ENCODE data around the gene TSPAN5. TPM values are rescaled to one million over a fixed set of nuclear protein-coding genes. Genes with fewer than 3 reads are reported as not detected.

The TSPAN5 gene
- total RNA-seq, 1 donor from 2014 or later = 1.7 TPM

DNA sequence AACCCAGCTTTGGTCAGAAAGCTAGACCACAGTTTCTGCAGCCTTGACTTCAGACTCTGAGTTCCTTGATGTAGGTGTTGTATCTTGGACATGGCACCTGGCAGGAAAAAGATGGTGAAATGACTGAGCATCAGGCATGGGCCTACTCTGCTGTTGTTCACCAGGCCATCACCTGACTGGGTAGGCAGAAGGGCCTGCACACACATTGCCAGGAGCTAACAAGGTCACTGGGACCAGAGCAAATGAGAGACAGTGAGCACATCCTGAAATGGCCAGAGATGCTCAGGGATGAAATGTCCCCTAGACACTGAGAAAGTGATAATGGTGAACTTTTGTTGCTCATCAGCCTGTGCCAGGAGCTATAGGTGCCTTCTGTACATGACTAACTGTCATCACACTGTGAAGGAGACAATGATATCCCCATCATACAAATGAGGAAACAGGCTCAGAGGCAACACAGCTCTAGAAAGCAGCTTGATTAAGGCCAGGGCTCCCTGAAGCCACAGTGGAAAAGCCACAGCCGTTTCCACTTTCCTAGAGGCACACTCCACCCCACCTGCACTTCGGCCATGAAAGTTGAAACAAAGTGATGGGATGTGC is 128.3 kb downstream of the TSPAN5 start:
- Histone ChIP-seq H3K4me1 (peaks cover 6% of the 10 kb centered on the region), H3K36me3 (no peaks in the 10 kb centered on the region), H3K27me3 (ENCODE audit: low read depth) (no peaks in the 10 kb centered on the region), H3K9me3 (replicated peaks) (no peaks in the 10 kb centered on the region), H3K27ac (replicated peaks) (no peak overlapping the region), H3K4me3 (no peak overlapping the region)
- TF ChIP-seq, protein P1, sequence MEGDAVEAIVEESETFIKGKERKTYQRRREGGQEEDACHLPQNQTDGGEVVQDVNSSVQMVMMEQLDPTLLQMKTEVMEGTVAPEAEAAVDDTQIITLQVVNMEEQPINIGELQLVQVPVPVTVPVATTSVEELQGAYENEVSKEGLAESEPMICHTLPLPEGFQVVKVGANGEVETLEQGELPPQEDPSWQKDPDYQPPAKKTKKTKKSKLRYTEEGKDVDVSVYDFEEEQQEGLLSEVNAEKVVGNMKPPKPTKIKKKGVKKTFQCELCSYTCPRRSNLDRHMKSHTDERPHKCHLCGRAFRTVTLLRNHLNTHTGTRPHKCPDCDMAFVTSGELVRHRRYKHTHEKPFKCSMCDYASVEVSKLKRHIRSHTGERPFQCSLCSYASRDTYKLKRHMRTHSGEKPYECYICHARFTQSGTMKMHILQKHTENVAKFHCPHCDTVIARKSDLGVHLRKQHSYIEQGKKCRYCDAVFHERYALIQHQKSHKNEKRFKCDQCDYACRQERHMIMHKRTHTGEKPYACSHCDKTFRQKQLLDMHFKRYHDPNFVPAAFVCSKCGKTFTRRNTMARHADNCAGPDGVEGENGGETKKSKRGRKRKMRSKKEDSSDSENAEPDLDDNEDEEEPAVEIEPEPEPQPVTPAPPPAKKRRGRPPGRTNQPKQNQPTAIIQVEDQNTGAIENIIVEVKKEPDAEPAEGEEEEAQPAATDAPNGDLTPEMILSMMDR (IDR thresholded peaks at IDR 0.05; ENCODE audit: borderline replicate concordance) = no peak
- no peak for DNase-seq
- intact Hi-C loops (cut with micrococcal nuclease) = no loop called here

DNA sequence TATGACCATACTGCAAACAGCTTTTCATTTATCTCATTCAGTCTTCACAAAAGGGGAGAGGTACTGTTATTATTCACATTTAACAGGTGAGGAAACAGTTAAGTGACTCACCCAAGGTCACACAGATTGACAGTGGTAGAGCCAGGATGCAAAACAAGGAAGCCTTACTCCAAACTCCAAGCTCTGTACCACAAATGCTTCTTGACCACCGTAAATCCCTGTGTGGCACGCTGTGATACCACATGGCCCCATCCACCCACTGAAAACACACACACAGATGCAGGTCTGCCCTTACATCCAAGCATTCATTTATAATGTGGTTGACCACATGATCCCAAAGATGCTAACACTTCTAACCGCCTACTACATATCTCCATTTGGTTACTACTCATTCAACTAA is 129.5 kb downstream of the TSPAN5 start:
- no peak for DNase-seq
- Histone ChIP-seq H3K36me3 (no peaks in the 10 kb centered on the region), H3K27ac (replicated peaks) (no peak overlapping the region), H3K4me1 (peaks cover 6% of the 10 kb centered on the region), H3K4me3 (no peak overlapping the region), H3K27me3 (ENCODE audit: low read depth) (no peaks in the 10 kb centered on the region), H3K9me3 (replicated peaks) (no peaks in the 10 kb centered on the region)
- TF ChIP-seq, protein P1 (IDR thresholded peaks at IDR 0.05; ENCODE audit: borderline replicate concordance) = no peak
- intact Hi-C loops (cut with micrococcal nuclease) = no loop called here

DNA sequence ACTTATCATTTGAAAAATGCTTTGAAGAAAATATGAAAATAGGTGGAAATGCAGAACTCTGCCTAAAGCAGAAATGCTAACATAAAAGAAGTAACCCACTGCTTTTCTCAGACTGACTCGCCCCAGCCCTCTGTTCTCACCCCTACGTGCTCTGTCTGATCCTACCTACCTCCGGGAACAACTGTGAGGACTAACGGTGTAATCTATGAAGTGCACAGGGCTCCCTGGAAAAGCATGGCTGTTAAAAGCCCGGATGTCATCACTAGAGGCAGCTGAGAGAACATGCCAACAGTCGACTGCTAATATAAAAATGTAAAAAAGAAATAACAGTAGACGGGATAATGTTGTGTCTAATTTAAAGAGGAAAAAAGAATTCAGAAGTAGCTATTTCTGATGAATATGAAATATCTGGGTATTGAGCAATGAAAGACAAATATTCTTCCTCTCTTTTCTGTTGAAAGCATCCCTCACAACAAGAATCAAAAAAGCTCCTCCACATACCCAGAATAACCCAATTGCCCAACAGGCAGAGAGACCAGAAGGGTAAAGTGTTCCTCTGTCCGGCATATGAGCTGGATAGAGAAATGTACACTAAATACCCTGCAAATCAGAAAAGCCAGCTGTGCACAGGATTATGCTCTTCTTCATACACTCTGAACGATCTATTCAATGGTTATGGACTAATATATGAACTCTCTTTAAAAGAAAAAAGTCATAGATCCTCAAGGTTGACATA is 130.7 kb downstream of the TSPAN5 start:
- H3K27ac ChIP-seq (replicated peaks) = no peak overlapping the region
- peaks cover 11% of the 10 kb centered on the region for H3K4me1 ChIP-seq
- DNase-seq = no peak
- H3K9me3 ChIP-seq (replicated peaks) = no peaks in the 10 kb centered on the region
- H3K4me3 ChIP-seq = no peak overlapping the region
- intact Hi-C loops (cut with micrococcal nuclease) = no loop called here
- no peaks in the 10 kb centered on the region for H3K27me3 ChIP-seq (ENCODE audit: low read depth)
- no peaks in the 10 kb centered on the region for H3K36me3 ChIP-seq
- TF ChIP-seq, protein P1 (IDR thresholded peaks at IDR 0.05; ENCODE audit: borderline replicate concordance) = no peak

DNA sequence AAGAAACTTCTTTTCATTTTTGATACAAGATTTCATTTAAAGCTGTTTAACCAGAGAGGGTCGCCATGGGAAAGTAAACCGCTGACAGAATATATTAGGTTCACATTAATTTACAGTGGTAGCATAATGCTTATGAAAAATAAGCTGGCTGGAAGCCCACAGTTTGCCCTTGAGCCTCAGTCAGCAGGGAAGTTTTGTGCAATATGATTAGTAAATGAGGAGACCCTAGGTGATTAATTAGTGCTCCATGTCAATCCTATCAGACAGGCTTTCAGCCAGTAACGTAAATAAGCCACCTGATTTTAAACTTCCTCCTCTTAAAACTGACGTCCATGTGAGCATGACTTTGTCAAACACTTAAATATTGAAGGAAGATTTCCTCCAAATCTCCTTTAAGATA is 134.2 kb downstream of the TSPAN5 start:
- DNase-seq = no peak
- Histone ChIP-seq H3K4me3 (no peak overlapping the region), H3K27me3 (ENCODE audit: low read depth) (no peaks in the 10 kb centered on the region), H3K4me1 (peaks cover 31% of the 10 kb centered on the region), H3K36me3 (no peaks in the 10 kb centered on the region), H3K9me3 (replicated peaks) (no peaks in the 10 kb centered on the region), H3K27ac (replicated peaks) (no peak overlapping the region)
- intact Hi-C loops (cut with micrococcal nuclease) = no loop called here
- TF ChIP-seq, protein P1 (IDR thresholded peaks at IDR 0.05; ENCODE audit: borderline replicate concordance) = no peak

DNA sequence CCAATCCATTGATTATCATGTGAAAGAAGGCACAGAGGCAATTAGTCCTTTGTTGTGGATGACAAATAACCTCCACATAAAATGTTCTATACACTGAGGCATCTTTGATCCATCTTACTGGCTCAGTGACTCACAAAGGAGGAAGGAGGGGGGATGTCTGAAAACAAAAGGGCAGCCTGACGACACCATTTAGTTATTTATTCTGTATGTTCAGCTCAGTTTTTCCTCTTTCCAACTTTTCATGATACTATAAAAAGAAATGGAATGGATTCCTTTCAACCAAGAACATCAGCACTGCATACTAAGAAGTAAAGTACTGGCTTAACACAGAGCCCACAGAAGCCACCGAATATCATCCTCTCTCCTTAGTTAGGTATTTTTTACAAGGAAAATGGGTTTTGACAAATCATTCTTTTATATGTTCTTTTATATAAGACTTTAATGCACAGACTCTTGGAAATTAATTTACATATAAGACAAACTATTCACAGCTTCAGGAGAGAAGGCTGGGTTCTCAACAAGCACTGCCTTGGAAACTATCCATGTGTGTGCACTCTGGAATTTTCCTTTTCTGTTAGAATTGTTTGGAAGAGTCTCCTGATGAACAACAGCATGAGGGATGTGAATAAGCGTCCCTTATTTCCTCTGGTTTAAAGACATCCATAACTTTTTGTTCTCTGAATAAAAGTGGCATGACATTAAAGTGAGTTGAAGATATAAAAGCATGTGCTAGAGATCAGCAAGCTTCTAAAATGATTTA is 135.6 kb downstream of the TSPAN5 start:
- Histone ChIP-seq H3K27ac (replicated peaks) (no peak overlapping the region), H3K4me1 (peaks cover 29% of the 10 kb centered on the region), H3K9me3 (replicated peaks) (no peaks in the 10 kb centered on the region), H3K4me3 (no peak overlapping the region), H3K27me3 (ENCODE audit: low read depth) (no peaks in the 10 kb centered on the region), H3K36me3 (no peaks in the 10 kb centered on the region)
- TF ChIP-seq, protein P1 (IDR thresholded peaks at IDR 0.05; ENCODE audit: borderline replicate concordance) = no peak
- no peak for DNase-seq
- intact Hi-C loops (cut with micrococcal nuclease) = no loop called here

All from left ventricle myocardium inferior (tissue), 1 donor.